Tongue (tissue), 2 donors: Measurements from ENCODE around the gene TMEM151B. TPM values are rescaled to one million over a fixed set of nuclear protein-coding genes. Genes with fewer than 3 reads are reported as not detected.
"Not testable (repeated sequence)": the region's sequence is repeated elsewhere in the genome, so short reads cannot be mapped to it uniquely, and the experiment has no call there.

Experiments
- DNase-seq: peaks from one replicate; pipeline ENCODE4 v3.0.0-alpha.2; 2015
- total RNA-seq: library from RNA; depleted of rRNA; stranded (reverse); fragments of >200 nt; gene quantifications from one replicate; pipeline ENCODE4 v1.2.3, GENCODE V29; 2014

TMEM151B gene
- total RNA-seq, 1 donor from 2014 or later = under 0.01 TPM

DNA sequence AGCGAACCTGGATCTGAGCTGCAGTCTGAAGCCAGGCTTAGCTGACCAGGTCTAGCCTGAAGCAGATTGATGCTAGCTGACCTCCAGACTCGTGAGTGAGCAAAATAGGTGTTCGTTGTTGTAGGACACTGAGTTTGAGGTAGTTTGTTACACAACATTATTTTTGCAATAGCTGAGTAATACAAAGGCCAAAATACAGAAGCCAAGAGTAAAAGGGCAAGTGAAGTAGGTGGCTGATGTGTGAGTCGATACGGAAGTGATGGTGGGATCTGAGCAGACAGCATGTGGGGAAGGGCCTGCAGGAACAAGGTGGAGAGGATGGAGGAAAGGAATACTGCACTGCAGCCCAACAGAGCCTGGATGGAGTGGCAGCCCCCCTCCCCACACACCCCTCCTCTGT, 63.7 kb downstream of the TMEM151B start:
- no peak for DNase-seq

DNA sequence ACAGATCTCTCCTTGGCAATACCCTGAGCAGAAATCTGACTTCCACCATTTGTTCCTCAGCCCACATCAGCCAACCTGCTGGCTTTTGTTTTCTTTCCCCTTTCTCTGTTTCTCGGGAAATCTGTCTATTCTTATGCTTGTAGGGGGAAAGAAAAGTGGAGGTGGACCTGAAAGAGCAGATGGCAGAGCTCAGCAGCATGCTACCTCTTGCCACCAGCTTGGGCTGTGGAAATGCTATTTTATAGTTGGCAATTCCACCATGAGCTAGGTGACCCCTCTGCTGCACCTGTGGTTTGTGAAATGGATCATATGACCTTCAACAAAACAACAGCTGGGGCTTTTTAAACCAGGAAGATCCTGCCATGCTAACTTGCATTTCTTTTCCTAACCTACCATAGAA, 65.4 kb downstream of the TMEM151B start:
- no peak for DNase-seq

- DNase-seq = peak; percentile 86
Measured at GRCh38 chr6:44338228-44339122, 68.2 kb downstream of the TMEM151B start.

DNA sequence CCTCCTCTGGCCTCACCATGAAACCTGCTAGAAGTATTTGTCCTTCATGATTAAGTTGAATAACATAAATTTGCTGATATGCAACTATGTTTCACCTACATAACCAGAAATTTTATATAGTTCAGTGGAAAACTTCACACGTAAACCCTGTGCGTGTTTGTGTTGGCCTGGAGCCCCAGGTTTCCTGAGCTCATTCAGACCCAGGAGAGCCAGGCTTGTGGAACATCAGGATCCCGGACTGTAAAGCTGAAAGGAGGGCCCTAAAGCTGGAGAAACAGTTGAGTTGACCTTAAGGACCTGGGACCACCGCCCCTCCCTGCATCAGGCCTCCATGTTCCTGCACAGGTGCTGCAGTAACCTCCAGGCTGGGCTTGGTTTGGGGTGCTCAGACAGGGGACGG, 69.1 kb downstream of the TMEM151B start:
- peak; percentile 35 for DNase-seq

DNA sequence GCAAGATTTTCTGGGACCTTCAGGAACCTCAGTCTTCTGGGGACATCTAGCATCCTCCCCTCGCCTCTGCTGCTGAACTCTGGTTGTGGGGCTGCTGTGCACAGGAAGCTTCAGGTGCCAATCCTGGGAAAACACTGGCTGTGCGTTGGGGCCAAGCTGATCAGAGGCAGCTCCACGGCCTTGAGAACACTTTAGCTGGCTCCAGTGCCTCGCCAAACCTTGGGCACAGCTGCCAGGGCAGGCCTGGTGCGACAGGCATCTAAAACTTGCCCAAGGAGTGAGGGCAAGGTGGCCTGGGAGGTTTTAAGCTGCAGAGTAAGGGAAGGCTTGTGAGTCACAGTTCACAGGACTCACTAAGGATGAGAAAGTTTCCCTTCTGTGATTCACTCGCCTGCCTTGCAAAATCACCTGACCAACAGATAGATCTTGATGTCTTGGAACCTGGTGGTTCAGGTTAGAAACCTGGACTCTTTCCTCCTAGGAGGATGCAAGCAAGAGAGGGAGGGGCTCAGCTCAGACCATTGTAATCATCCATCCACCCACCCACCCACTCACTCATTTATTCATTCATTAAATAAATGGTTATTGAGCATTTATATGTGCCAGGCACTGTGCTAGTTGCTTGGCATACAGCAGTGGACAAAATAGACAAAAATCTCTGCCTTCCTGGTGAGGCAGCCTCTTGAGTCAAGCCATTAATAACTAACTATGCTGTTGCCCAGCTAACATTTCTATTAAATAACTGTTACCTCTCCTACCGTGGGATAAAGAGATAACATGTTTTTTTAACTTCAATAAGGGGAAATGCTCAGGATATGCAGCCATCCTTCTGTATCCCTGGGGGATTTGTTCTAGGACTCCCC, 69.7 kb downstream of the TMEM151B start:
- DNase-seq = no peak

DNA sequence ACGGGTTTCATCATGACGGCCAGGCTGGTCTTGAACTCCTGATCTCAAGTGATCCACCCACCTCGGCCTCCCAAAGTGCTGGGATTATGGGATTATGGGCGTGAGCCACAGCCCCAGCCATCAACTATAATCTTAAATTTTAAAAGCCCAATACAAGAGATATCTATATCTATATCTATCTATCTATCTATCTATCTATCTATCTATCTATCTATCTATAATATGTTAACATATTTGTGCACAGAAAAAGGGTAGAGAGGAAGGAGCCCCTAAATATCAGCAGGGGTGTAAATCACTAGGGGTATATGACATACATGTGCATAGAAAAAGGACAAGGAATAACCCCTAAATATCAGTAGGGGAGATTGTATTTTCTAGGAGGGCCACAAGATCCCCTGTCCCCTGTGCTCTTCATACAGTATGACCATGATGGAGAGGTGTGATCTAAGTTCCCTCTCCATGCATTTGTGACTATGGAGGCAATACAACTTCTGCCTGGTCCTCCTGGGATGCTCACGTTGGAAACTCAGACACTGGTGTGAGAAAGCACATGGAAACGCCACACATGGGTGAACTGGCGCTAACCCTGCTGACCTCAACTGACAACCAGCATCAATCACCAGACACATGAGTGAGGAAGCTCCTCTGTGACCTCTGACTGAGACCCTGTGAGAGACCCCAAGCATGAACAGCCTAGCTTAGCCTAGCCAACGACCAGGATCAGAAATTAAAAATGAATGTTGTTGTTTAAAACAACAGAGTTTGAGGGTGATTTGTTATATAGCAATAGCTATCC, 71.0 kb downstream of the TMEM151B start:
- no peak for DNase-seq

- peak; percentile 40 for DNase-seq
Measured at GRCh38 chr6:44342052-44342451, 71.8 kb downstream of the TMEM151B start.

DNA sequence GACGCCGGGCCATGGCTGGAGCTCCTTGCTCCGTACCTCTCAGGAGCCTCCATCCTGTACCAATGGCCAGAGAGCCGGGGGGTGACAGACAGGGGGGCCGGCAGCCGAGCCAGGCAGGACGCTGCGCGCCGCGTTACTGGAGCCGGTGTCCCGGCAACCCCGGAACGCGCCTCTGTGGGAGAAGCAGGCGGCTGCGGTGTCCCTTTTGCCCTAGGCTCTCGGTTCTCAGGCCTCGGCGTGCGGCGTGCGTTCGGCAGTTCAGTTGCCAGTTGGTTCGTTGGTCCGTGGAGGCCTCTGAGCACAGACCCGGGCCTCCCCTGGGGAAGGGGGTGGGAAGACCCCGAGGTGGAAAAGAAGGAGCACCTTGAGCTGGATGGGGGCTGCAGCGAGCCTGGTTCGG, 72.2 kb downstream of the TMEM151B start, which contains the start of gene SPATS1:
Gene SPATS1, plus strand, starts transcription at position 162 of the 400 bp plus-strand sequence. CDS start 446 bp downstream, outside the sequence.
- DNase-seq = peak; percentile 26

DNA sequence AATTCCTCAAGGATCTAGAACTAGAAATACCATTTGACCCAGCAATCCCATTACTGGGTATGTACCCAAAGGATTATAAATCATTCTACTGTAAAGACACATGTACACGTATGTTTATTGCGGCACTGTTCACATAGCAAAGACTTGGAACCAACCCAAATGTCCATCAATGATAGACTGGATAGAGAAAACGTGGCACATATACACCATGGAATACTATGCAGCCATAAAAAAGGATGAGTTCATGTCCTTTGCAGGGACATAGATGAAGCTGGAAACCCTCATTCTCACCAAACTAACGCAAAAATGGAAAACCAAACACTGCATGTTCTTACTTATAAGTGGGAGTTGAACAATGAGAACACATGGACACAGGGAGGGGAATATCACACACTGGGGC, 76.6 kb downstream of the TMEM151B start:
- not testable (repeated sequence) for DNase-seq

- no peak for DNase-seq
Measured at GRCh38 chr6:44349904-44350649, 79.8 kb downstream of the TMEM151B start.

DNA sequence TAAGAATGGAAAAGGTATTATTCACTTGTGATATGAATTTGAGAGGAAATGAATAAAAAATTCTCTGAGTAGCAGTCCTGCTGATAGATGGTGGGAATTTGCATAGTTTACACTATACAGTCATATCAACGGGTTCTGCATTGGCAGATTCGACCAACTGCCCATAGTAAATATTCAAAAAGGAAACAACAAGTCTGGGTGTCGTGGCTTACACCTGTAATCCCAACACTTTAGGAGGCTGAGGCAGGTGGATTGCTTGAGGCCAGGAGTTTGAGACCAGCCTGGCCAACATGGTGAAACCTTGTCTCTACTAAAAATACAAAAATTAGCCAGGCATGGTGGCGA, 80.4 kb downstream of the TMEM151B start:
- DNase-seq = not testable (repeated sequence)

GRCh38 chr6:44352259-44352658, 82.0 kb downstream of the TMEM151B start:
- DNase-seq = no peak

DNA sequence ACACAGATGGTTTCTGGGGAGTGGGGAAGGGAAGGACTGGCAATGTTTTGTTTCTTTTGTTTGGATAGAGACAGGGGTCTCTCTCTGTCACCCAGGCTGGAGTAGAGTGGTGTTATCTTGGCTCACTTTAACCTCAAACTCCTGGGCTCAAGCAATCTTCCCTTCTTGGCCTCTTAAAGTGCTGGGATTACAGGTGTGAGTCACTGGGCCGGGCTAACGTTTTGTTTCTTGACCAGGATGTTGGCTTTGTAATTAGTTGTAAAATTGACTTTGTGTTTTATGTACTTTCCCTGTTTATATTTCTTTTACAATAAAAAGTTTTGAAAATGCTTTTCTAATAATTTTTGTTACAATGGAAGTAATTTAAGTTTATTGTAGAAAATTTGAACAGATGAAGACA, 83.1 kb downstream of the TMEM151B start:
- DNase-seq = no peak

- no peak for DNase-seq
Measured at GRCh38 chr6:44355640-44356039, 85.4 kb downstream of the TMEM151B start.

GRCh38 chr6:44356487-44356886, 86.2 kb downstream of the TMEM151B start:
- no peak for DNase-seq

Other genes with a start within 250 kb of the TMEM151B start
- gene MRPL14, start 143.0 kb upstream of the TMEM151B start, total RNA-seq = 32.3 TPM
- 18.1 TPM for gene TMEM63B, start 142.9 kb upstream of the TMEM151B start, total RNA-seq
- 0.72 TPM for gene CAPN11, start 111.6 kb upstream of the TMEM151B start, total RNA-seq
- 9.1 TPM for gene MYMX, start 53.5 kb upstream of the TMEM151B start, total RNA-seq
- 49.5 TPM for gene SLC29A1, start 46.9 kb upstream of the TMEM151B start, total RNA-seq
- gene HSP90AB1, start 23.3 kb upstream of the TMEM151B start, total RNA-seq = 631 TPM
- 37.3 TPM for gene SLC35B2, start 12.9 kb upstream of the TMEM151B start, total RNA-seq
- 8.1 TPM for gene NFKBIE, start 4.9 kb upstream of the TMEM151B start, total RNA-seq
- gene AARS2, start 42.9 kb downstream of the TMEM151B start, total RNA-seq = 19.6 TPM
- gene SPATS1, start 72.2 kb downstream of the TMEM151B start, total RNA-seq = not detected
- 38.5 TPM for gene CDC5L, start 117.3 kb downstream of the TMEM151B start, total RNA-seq